ENCODE data around the gene PTBP3.
"Not testable (repeated sequence)": the region's sequence is repeated elsewhere in the genome, so short reads cannot be mapped to it uniquely, and the experiment has no call there.

PTBP3 gene

GRCh38 chr9:112325127-112325526, 8.3 kb downstream of the PTBP3 start:
- no peak for DNase-seq (ENCODE audit: low read depth in 2 of 3, low spot score in 1 of 3)

GRCh38 chr9:112323378-112323854, 10.0 kb downstream of the PTBP3 start:
- DNase-seq (ENCODE audit: low read depth in 2 of 3, low spot score in 1 of 3), result no peak

GRCh38 chr9:112322701-112323377, 10.6 kb downstream of the PTBP3 start:
- no peak for DNase-seq (ENCODE audit: low read depth in 2 of 3, low spot score in 1 of 3)

- no peak for DNase-seq (ENCODE audit: low read depth in 2 of 3, low spot score in 1 of 3)
Measured at GRCh38 chr9:112316258-112316943, 17.0 kb downstream of the PTBP3 start.

DNA sequence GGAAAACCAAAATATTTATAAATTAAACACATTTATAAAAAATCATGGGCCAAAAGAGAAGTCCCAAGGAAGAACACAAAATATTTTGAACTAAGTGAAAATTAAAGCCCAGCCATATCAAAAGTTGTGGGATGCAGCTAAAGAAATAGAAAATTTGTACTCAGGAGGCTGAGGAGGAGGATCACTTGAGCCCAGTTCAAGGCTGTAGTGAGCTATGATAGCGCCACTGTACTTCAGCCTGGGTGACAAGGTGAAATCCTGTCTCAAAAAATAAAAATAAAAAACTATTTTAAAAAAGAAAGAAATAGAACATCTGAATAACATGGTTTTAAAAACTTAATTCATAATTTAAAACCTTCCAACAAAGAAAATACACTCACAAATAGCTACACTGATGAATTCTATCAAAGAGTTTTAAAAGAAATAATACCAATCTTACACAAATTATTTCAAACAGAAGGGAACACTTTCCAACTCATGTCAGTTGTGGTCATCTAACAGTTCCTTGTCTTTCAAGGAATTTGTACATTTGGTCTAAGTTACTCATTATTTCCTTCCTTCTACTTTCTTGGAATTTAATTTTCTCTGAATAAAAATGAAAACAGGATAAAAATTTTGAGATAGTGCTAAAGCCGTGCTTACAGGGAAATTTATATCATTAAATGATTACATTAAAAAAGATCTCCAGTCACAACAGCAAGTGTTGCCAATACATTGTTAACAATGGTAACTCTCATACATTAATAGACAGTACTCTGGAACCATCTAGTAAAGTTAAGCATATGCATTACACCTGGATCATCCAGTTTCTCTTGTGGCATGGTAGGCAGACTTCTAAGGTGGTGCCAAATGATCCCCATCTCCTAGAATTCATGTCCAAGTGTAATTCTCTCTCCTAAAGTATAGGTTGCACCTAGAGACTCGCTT, 17.8 kb downstream of the PTBP3 start:
- DNase-seq (ENCODE audit: low read depth in 2 of 3, low spot score in 1 of 3), result no peak

GRCh38 chr9:112312139-112312538, 21.3 kb downstream of the PTBP3 start:
- no peak for DNase-seq (ENCODE audit: low read depth in 2 of 3, low spot score in 1 of 3)

- no peak for DNase-seq (ENCODE audit: low read depth in 2 of 3, low spot score in 1 of 3)
Measured at GRCh38 chr9:112311497-112311896, 21.9 kb downstream of the PTBP3 start.

- DNase-seq (ENCODE audit: low read depth in 2 of 3, low spot score in 1 of 3), result no peak
Measured at GRCh38 chr9:112310826-112311225, 22.6 kb downstream of the PTBP3 start.

- DNase-seq (ENCODE audit: low read depth in 2 of 3, low spot score in 1 of 3), result no peak
Measured at GRCh38 chr9:112308588-112308987, 24.8 kb downstream of the PTBP3 start.

- DNase-seq (ENCODE audit: low read depth in 2 of 3, low spot score in 1 of 3), result no peak
Measured at GRCh38 chr9:112301420-112301819, 32.0 kb downstream of the PTBP3 start.

GRCh38 chr9:112299514-112299913, 33.9 kb downstream of the PTBP3 start:
- no peak for DNase-seq (ENCODE audit: low read depth in 2 of 3, low spot score in 1 of 3)

GRCh38 chr9:112296929-112297328, 36.5 kb downstream of the PTBP3 start:
- DNase-seq (ENCODE audit: low read depth in 2 of 3, low spot score in 1 of 3), result no peak

DNA sequence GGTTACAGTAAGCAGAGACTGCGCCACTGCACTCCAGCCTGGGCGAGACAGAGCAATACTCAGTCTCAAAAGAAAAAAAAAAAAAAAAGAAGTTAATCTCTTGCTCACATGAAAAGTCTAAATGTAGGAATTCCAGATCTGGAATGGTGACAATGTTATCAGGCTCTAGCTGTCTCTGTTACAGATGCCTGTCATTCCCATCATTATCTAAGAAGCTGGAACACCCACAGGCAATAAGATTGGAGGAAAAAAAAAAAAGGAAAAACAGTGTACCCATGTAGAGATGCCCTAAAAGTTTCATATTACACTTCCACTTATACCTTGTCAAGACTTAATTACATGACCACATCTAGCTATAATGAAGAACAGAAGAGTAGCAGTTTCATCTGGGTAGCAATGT, 38.2 kb downstream of the PTBP3 start:
- no peak for DNase-seq (ENCODE audit: low read depth in 2 of 3, low spot score in 1 of 3)

GRCh38 chr9:112288029-112288428, 45.4 kb downstream of the PTBP3 start:
- DNase-seq (ENCODE audit: low read depth in 2 of 3, low spot score in 1 of 3), result no peak

DNA sequence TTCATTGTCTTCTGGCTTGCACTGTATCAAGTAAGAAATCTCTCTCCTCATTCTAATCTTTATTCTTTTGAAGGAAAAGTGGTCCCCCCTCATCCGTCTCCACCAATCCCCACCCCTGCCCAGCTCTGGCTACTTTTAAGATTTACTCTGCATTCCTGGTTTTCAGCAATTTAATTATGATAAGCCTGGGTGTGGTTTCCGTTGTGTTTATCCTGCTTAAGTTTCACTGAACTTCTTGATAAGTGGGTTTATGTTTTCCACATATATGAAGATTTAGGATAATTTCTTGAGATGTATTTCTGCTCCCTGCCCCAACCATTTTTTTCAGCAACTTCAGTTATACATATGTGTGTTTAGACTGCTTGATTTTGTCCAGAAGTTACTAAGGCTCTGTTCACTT, 46.5 kb downstream of the PTBP3 start:
- no peak for DNase-seq (ENCODE audit: low read depth in 2 of 3, low spot score in 1 of 3)

- no peak for DNase-seq (ENCODE audit: low read depth in 2 of 3, low spot score in 1 of 3)
Measured at GRCh38 chr9:112285056-112285455, 48.4 kb downstream of the PTBP3 start.

GRCh38 chr9:112283582-112284253, 49.7 kb downstream of the PTBP3 start:
- no peak for DNase-seq (ENCODE audit: low read depth in 2 of 3, low spot score in 1 of 3)

GRCh38 chr9:112282841-112283240, 50.6 kb downstream of the PTBP3 start:
- not testable (repeated sequence) for DNase-seq (ENCODE audit: low read depth in 2 of 3, low spot score in 1 of 3)

GRCh38 chr9:112280904-112281303, 52.5 kb downstream of the PTBP3 start:
- DNase-seq (ENCODE audit: low read depth in 2 of 3, low spot score in 1 of 3), result no peak

GRCh38 chr9:112279501-112279900, 53.9 kb downstream of the PTBP3 start:
- no peak for DNase-seq (ENCODE audit: low read depth in 2 of 3, low spot score in 1 of 3)

DNA sequence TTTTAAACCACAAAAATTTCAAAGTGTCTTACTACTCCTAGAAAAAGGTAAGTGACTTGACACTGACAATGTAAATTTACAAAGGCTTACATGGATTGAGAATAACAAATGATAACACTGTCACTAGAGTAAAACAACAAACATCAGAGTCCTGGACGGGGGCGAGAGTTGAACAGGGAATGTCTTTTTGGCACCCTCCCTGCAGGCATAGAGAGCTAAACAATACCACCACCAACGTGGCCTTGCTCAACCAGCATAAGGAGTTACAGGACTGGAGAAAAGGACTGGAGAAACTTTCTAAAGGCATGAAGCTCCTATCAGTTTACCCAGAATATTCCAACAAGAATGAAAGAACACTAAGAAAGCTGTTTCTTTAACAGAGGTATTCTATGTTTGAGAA, 55.3 kb downstream of the PTBP3 start:
- no peak for DNase-seq (ENCODE audit: low read depth in 2 of 3, low spot score in 1 of 3)
